ENCODE results near the gene ALOX5.
"Not testable (repeated sequence)": the region's sequence is repeated elsewhere in the genome, so short reads cannot be mapped to it uniquely, and the experiment has no call there.

The ALOX5 gene

DNA sequence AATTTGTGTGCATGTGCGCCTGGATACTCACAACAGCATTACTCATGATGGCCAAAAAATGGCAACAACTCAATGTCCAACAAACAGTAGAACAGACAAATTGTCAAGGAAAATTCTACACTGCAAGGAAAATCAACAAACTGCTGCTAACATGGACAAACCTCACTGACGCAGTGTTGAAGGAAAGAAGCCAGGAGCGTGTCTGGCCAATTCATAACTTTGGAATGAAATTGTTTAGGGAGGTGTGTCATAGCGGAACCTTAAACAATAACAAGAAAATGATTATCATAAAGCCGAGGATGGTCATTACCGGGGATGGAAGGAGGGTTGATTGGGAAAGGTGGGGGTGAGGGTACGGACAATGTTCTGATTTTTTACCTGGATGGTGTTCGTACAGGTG, 29.1 kb downstream of the ALOX5 start:
- DNase-seq (ENCODE audit: low read depth) = no peak
- TF ChIP-seq, protein P1, sequence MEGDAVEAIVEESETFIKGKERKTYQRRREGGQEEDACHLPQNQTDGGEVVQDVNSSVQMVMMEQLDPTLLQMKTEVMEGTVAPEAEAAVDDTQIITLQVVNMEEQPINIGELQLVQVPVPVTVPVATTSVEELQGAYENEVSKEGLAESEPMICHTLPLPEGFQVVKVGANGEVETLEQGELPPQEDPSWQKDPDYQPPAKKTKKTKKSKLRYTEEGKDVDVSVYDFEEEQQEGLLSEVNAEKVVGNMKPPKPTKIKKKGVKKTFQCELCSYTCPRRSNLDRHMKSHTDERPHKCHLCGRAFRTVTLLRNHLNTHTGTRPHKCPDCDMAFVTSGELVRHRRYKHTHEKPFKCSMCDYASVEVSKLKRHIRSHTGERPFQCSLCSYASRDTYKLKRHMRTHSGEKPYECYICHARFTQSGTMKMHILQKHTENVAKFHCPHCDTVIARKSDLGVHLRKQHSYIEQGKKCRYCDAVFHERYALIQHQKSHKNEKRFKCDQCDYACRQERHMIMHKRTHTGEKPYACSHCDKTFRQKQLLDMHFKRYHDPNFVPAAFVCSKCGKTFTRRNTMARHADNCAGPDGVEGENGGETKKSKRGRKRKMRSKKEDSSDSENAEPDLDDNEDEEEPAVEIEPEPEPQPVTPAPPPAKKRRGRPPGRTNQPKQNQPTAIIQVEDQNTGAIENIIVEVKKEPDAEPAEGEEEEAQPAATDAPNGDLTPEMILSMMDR (IDR thresholded peaks at IDR 0.05; ENCODE audit: insufficient read depth, low read depth, low read length, missing control alignments) = no peak
- no peak overlapping the region for H3K4me3 ChIP-seq (ENCODE audit: low read depth, low read length)

DNA sequence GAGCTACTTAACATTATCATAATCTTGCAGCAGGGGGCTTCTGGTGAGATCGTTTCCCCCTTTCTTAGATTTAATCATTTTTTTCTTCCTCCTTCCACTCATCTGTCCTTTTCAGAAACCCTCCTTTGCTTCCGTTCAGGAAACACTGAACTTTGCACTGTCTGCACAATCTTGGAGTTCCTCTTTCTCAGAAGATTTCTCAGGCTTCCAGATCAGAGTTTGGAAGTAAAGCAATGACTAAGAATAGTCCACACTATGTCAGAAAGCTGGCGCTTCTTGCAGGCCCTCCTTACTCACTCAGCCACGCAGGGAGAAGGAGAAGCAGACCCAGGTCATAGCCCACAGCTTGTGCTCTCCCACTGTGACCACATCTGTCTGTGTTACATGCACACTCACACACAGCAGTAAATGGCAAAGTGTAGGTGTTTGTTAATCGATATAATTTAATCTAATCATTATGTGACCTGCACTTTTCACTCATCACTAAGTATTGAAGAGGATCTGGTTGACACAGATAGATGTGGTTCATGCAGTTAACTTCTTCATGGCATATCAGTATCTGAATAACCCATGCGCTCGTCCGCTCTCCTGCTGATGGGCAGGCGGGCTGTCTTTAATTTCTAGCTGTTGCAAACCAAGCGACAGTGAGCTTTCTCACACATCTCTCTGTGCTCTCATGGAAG, 30.2 kb downstream of the ALOX5 start:
- no peak overlapping the region for H3K4me3 ChIP-seq (ENCODE audit: low read depth, low read length)
- no peak for DNase-seq (ENCODE audit: low read depth)
- TF ChIP-seq, protein P1 (IDR thresholded peaks at IDR 0.05; ENCODE audit: insufficient read depth, low read depth, low read length, missing control alignments) = no peak

DNA sequence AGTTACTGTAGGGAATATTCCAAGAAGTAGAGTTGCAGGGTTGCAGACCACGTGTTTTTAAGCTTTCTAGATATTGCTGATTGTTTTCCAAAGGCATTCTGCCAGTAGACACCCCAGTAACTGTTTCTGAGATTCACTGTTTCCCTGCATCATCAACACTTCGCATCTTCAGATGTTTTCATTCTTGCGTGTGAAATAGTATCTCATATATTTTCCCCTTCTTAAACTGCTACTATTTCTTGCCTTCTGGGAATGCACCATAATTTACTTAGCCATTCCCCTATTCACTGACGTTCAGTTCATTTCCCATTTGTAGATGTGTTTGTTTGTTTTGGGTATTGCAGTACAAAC, 30.7 kb downstream of the ALOX5 start:
- TF ChIP-seq, protein P1 (IDR thresholded peaks at IDR 0.05; ENCODE audit: insufficient read depth, low read depth, low read length, missing control alignments) = no peak
- DNase-seq (ENCODE audit: low read depth) = no peak
- H3K4me3 ChIP-seq (ENCODE audit: low read depth, low read length) = no peak overlapping the region

DNA sequence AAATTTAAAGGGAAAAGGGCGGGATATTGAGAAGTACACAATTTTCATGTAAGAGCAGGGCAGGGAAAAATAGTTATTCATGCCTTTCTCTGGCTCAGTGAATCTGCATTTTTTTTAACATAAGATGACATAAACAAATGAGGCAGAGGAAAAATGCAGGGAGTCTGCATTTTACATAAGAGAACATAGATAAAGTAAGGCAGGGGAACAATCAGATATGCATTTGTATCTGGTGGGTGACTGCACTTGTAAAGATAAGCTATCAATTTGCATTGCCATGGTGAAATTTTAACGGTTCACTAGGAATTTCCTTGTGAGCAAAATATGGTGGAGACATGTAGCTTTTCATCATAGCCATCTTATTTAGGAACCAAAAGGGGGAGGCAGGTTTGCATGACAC, 33.5 kb downstream of the ALOX5 start:
- TF ChIP-seq, protein P1 (IDR thresholded peaks at IDR 0.05; ENCODE audit: insufficient read depth, low read depth, low read length, missing control alignments) = no peak
- H3K4me3 ChIP-seq (ENCODE audit: low read depth, low read length) = no peak overlapping the region
- DNase-seq (ENCODE audit: low read depth) = no peak

DNA sequence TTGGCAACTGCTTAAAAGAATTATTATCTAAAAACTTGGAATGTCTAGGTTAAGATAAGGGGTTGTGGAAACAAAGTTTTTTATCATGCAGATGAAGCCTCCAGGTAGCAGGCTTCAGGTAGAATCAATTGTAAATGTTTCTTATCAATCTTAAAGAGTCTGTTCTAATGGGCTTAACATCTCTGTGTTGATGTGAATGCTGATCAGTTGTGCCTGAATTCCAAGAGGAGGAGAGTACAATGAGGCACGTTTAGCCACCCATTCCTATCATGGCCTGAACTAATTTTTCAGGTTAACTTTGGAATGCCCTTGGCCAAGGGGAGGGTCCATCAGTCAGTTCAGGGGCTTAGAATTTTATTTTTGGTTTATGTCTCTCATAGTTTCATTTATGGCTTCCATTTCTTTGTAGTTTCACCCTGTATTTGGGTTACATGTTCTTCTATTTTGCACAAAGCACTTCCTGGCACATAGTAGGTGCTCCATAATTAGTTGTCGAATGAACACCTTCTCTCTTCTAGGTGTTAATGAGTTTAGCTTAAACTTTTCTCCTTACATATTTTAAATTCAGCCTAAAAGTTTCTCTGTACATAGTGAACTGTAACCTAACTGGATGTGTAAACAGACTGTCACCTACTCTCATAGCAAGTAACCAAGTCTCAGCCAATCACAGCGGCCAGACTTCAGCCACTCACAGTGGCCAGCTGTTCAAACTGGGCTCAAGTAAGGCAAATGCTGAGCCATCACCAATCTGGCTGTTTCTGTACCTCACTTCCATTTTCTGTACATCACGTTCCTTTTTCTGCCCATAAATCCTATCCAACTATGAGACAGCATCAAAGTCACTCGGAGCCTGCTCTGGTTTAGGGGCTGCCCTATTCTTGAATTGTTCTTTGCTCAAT, 34.7 kb downstream of the ALOX5 start:
- TF ChIP-seq, protein P1 (IDR thresholded peaks at IDR 0.05; ENCODE audit: insufficient read depth, low read depth, low read length, missing control alignments) = no peak
- no peak for DNase-seq (ENCODE audit: low read depth)

DNA sequence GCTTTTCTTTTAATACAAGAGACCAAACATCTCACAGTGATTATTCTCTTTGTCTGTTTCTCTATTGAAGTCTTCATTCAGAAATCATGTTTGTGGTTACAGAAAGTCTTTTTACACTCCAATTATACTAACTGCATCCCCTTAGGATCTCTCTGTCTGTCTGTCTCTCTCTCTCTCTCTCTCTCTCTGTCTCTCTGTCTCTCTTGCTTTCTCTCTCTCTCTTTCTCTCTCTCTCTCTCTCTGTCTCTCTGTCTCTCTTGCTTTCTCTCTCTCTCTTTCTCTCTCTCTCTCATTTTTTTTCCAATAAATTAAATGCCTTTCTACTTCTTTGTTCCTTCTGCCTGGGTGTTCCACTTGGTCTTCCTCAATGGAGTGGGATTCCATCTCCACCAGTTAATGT, 35.3 kb downstream of the ALOX5 start:
- not testable (repeated sequence) for H3K4me3 ChIP-seq (ENCODE audit: low read depth, low read length); DNase-seq (ENCODE audit: low read depth)

More for the DNA sequence above, 34.7 kb downstream of the ALOX5 start:
- H3K4me3 ChIP-seq (ENCODE audit: low read depth, low read length) = no peak overlapping the region

DNA sequence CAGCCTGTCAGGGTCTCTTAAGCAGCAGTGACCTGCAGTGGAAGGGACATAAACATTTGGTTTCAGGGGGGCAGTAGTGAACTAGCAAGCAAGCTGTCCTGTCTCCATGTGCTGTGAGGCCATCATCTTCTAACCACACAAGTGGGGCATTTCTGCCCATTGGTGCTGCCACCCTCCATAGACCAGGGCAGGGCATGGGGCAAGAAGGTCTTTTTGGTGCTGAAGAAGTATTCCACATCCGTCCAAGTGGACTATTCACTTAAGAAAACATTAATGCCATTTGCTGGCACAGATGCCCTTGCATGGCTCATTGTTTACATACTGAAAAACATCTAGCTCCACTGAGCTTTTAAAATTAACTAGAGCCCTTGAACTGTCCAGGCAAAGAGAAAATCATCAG, 35.8 kb downstream of the ALOX5 start:
- DNase-seq (ENCODE audit: low read depth) = no peak
- TF ChIP-seq, protein P1 (IDR thresholded peaks at IDR 0.05; ENCODE audit: insufficient read depth, low read depth, low read length, missing control alignments) = no peak
- H3K4me3 ChIP-seq (ENCODE audit: low read depth, low read length) = no peak overlapping the region
